ENCODE data around the gene ECI1. TPM values are rescaled to one million over a fixed set of nuclear protein-coding genes. Genes with fewer than 3 reads are reported as not detected.

ECI1 gene
- total RNA-seq, 2 donors from 2014 or later, result 29.3 to 39.1 TPM

DNA sequence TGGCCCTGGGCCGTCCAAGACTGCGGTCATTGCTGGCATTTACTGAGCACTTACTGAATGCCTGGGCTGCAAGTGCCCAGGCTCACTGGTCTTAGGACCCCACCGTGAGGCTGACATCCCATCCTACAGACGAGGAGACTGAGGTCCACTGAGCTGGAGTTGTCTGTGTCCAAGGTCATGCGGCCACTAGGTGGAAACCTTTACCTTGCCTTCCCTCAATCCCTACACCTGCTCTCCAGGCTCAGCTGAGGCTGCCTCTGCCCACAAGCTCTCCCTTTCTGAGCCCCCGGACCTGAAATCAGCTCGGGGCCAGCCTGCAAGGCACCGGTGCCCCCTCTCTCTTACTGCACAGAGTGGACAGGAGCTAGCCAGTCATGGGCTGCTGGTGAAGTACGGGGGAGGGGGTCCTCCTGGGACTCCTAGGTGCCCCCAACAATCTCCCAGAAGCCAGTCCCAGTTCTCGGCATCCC is 56.5 kb downstream of the ECI1 start:
- no peak overlapping the region for H3K4me3 ChIP-seq
- H3K27me3 ChIP-seq (replicated peaks; ENCODE audit: insufficient read depth), result peaks cover 8% of the 10 kb centered on the region
- H3K9me3 ChIP-seq, result no peaks in the 10 kb centered on the region
- TF ChIP-seq, protein P1, sequence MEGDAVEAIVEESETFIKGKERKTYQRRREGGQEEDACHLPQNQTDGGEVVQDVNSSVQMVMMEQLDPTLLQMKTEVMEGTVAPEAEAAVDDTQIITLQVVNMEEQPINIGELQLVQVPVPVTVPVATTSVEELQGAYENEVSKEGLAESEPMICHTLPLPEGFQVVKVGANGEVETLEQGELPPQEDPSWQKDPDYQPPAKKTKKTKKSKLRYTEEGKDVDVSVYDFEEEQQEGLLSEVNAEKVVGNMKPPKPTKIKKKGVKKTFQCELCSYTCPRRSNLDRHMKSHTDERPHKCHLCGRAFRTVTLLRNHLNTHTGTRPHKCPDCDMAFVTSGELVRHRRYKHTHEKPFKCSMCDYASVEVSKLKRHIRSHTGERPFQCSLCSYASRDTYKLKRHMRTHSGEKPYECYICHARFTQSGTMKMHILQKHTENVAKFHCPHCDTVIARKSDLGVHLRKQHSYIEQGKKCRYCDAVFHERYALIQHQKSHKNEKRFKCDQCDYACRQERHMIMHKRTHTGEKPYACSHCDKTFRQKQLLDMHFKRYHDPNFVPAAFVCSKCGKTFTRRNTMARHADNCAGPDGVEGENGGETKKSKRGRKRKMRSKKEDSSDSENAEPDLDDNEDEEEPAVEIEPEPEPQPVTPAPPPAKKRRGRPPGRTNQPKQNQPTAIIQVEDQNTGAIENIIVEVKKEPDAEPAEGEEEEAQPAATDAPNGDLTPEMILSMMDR (IDR thresholded peaks at IDR 0.05), result peak; percentile 17
- peaks cover 5 to 13% of the 10 kb centered on the region in 2 donors for H3K4me1 ChIP-seq (ENCODE audit: control insufficient read depth in 1 of 2, low read depth in 2 of 2)
- DNase-seq (ENCODE audit: low spot score) (no peak), ATAC-seq (ENCODE audit: insufficient number of reproducible peaks, low FRiP score, low read depth) (no peak)
- H3K36me3 ChIP-seq, result no peaks in the 10 kb centered on the region
- peak overlapping the region in 1 of 2 donors; percentile 7 for H3K27ac ChIP-seq

DNA sequence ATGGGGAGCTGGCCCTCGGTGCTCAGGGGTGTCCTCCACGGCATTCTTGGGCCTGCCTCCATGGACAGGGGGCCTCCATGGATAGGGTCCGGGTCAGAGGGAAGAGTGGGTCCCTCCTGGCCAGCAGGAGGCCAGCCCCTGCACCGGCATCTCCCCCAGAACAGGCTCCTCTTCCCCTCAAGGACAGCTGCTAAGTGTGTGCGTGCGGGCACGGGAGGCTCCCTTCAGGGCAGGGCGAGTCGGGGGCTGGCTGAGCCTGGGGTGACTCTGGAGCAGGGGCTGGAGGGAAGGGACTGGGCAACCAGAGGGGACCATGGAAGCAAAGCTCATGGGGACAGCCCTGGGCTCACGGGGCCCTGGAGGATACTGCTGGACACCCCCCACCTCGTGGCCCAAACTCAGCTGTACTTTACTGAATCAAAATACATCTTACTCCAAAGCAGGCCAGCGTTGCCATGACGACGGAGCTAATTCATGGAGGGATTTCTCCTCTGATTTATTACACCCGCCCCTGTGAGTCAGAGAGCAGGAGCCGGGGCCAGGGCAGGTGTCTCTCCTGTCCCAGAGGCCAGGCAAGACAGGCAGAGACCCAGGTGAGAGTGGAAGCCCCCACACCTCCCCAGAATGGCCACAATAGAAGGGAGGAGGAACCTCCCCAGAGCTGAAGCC is 57.1 kb downstream of the ECI1 start:
- no peaks in the 10 kb centered on the region for H3K9me3 ChIP-seq
- no peak overlapping the region for H3K4me3 ChIP-seq
- H3K27me3 ChIP-seq (replicated peaks; ENCODE audit: insufficient read depth), result peaks cover 8% of the 10 kb centered on the region
- H3K36me3 ChIP-seq, result no peaks in the 10 kb centered on the region
- no peak for ATAC-seq (ENCODE audit: insufficient number of reproducible peaks, low FRiP score, low read depth)
- TF ChIP-seq, protein P1 (IDR thresholded peaks at IDR 0.05), result no peak
- H3K27ac ChIP-seq, result no peak overlapping the region
- peaks cover 5 to 13% of the 10 kb centered on the region in 2 donors for H3K4me1 ChIP-seq (ENCODE audit: control insufficient read depth in 1 of 2, low read depth in 2 of 2)
- DNase-seq (ENCODE audit: low spot score), result no peak

DNA sequence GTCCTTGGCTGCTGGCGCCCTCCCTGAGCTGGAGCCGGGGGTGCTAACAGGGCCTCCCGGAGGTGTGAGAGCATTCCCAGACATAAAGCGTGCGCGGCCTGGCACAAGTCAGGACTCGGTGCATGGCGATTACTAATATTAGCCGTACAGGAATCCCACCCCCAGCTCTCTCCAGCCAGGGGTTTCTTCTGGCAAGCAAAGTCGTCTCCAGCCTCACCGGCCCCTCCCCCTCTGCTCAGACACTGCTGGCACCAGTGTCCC is 60.0 kb downstream of the ECI1 start:
- no peaks in the 10 kb centered on the region for H3K9me3 ChIP-seq
- DNase-seq (ENCODE audit: low spot score) (no peak), ATAC-seq (ENCODE audit: insufficient number of reproducible peaks, low FRiP score, low read depth) (no peak)
- no peaks in the 10 kb centered on the region for H3K36me3 ChIP-seq
- H3K4me1 ChIP-seq (ENCODE audit: control insufficient read depth in 1 of 2, low read depth in 2 of 2), result peaks cover 5 to 9% of the 10 kb centered on the region in 2 donors
- peaks cover 8% of the 10 kb centered on the region for H3K27me3 ChIP-seq (replicated peaks; ENCODE audit: insufficient read depth)
- H3K4me3 ChIP-seq, result no peak overlapping the region
- TF ChIP-seq, protein P1 (IDR thresholded peaks at IDR 0.05), result no peak
- H3K27ac ChIP-seq, result no peak overlapping the region

DNA sequence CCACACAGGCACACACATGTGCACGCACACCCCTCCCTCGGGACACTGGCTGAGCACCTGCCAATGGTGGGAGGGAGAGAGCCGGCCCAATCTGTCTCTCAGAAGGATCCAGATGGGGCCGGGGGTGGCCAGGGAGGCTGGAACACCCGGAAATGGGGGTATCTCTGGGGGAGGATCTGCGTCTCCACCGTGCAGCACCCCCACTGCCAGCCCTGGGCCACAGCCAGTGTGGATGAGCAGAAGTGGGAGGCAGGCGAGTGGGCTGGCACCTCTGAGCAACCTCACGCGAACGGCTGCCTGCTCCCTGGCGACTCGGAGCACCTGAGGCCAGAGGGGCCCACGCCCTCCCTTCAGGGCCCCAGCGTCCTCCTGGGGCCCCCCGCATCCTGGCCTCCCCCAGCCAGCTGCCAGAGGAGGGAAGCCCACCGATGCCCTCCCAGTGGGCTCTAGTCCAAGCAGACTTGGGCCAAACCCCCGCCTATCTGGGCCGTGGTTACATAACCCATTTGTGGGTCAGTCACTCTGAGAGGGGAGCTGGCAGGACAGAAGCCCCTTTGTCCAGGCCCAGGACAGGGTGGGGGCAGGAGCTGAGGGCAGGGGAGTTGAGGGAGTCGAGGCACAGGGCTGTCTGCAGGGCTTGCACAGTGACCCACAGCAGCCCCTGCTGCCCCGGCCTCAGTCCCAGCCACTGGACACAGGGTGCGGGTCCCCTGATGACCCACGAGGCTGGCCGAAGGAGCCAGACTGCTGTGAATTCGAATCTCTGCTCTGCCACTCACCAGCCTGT is 60.5 kb downstream of the ECI1 start:
- H3K4me1 ChIP-seq (ENCODE audit: control insufficient read depth in 1 of 2, low read depth in 2 of 2), result peaks cover 3 to 5% of the 10 kb centered on the region in 2 donors
- H3K9me3 ChIP-seq, result no peaks in the 10 kb centered on the region
- TF ChIP-seq, protein P1 (IDR thresholded peaks at IDR 0.05), result no peak
- no peak overlapping the region for H3K4me3 ChIP-seq
- no peak overlapping the region for H3K27ac ChIP-seq
- DNase-seq (ENCODE audit: low spot score) (no peak), ATAC-seq (ENCODE audit: insufficient number of reproducible peaks, low FRiP score, low read depth) (no peak)
- H3K27me3 ChIP-seq (replicated peaks; ENCODE audit: insufficient read depth), result peaks cover 7% of the 10 kb centered on the region
- H3K36me3 ChIP-seq, result no peaks in the 10 kb centered on the region

DNA sequence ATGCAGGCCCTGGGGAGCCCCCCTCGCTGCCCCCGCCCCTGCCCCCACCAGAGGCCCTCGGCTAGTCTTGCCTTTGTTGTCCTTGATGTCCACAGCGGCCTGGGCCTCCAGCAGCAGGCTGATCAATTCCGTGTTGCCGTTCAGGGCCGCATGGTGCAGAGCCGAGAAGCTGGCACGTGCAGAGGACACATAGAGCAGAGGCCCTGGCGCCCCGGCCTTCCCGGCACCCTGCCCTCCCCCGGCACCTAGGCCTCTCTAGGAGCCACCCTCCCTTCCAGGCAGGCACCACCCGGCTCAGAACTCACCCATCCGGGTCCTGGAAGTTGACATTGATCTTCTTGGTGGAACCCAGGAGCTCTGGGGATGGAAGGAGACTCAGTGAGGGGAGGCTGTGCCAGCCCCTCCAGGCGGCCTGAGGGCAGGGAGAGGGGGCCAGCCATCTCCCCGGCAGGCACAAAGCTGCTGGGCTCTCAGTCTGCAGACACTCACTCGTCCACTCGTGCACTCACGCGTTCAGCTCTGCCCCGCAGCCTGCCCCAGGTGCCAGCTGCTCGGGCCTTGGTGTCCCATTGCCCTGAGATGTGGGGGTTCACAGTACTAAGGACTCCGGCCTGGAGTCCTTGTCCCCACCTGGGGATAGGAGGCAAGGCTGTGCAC is 61.3 kb downstream of the ECI1 start:
- no peak for ATAC-seq (ENCODE audit: insufficient number of reproducible peaks, low FRiP score, low read depth)
- DNase-seq (ENCODE audit: low spot score), result no peak
- Histone ChIP-seq H3K36me3 (no peaks in the 10 kb centered on the region), H3K27me3 (replicated peaks; ENCODE audit: insufficient read depth) (no peaks in the 10 kb centered on the region), H3K4me1 (ENCODE audit: control insufficient read depth in 1 of 2, low read depth in 2 of 2) (no peaks in the 10 kb centered on the region), H3K4me3 (no peak overlapping the region), H3K9me3 (no peaks in the 10 kb centered on the region), H3K27ac (no peak overlapping the region)
- TF ChIP-seq, protein P1 (IDR thresholded peaks at IDR 0.05), result no peak

Measured in thoracic aorta (tissue), 2 donors.